Stimulated activated CD8-positive, alpha-beta memory T cell treated with anti-CD3 and anti-CD28 coated beads, Interleukin-15, amount 100 ng/mL, for 48 hours (primary cell): ENCODE data around the gene C5.
"Not testable (repeated sequence)": the region's sequence is repeated elsewhere in the genome, so short reads cannot be mapped to it uniquely, and the experiment has no call there.

Experiments
- DNase-seq, 2 donors: peaks; one replicate each; pipeline ENCODE4 v3.0.0-alpha.2; 2020; ENCODE audit warnings: low read depth in 2 of 2

C5 gene

DNA sequence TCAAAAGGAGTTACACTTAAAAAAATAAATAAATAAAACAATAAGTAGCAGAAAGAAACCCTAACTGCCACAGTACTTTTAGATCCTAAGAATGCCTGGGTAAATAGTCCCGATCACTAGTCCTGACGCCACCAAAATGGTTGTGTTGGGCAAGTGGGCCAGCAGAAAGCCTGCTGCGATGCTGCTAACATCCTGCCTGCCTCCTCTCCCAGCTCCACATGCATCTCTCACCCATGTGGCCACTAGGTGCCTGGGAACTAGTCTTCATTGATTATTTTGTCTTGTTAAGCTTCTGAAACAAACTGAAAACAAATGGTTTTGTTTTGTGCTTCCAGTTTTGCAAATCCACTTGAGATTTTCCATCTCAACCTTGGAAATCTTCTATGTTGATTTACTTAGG, 69.1 kb downstream of the C5 start:
- DNase-seq, result no peak

DNA sequence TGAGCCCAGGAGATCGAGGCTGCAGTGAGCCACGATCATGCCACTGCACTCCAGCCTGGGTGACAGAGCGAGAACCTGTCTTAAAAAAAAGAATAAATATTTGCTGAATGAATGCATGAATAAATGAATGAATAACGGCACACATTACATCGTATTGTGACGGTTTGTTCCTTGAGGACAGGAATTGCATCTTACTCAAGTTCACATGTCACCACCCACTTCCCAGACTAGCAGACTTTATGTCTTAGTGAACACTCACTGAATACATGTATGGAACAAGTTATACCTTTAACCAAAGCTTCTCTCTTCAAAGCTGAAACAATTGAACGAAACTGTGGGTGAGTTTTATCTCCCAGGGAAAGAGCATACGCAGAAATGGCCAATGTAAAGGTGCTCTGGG, 70.3 kb downstream of the C5 start:
- no peak for DNase-seq

DNA sequence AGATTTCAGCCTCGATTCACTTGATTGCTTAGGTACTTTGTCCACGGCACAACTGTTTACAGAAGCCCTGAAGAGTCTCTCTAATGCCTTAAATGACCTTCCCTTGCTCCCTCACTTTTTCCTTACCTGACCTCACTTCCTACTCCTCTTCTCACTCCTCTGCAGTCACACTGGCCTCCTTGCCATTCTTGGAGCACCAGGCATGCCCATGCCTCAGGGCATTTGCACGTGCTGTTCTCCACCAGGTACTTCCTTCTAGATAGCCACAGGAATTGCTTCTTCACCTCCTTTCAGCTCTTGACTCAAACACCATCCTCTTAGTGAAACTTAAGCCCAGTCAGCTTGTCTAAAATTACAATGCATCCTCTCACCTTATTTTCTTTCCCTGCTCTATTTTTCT, 71.1 kb downstream of the C5 start:
- no peak for DNase-seq

DNA sequence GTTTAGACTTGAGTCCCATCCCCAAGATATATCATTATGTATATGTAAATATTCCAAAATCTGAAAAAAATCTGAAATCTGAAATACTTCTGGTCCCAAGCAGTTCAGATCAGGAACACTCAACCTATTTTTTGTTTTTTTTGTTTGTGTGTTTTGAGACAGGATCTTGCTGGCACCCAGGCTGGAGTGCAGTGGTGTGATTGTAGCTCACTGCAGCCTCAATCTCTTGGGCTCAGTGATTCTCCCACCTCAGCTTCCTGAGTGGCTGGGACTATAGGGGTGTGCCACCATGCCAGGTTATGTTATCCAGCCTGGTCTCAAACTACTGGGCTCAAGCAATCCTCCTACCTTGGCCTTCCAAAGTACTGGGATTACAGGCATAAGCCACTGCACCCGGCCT, 72.8 kb downstream of the C5 start:
- no peak for DNase-seq

DNA sequence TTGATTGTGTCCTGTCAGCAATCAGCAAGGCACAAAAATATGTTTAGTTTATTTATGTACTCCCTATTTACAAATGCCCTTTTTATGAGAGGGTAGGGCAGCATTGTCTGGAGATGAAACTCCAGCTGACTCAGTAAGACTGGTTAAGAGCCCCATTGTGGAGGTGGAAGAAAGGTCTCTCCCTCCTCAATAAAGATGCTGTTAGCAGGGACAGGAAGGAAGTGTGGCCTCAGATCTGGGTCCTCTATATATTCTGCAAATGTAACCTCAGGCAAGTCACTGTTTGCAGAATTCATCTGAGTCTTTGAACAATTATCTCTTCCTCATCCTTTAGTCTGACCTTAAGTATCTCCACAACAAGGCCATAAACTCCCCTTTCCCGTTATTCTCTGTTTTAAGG, 75.2 kb downstream of the C5 start:
- DNase-seq, result no peak

DNA sequence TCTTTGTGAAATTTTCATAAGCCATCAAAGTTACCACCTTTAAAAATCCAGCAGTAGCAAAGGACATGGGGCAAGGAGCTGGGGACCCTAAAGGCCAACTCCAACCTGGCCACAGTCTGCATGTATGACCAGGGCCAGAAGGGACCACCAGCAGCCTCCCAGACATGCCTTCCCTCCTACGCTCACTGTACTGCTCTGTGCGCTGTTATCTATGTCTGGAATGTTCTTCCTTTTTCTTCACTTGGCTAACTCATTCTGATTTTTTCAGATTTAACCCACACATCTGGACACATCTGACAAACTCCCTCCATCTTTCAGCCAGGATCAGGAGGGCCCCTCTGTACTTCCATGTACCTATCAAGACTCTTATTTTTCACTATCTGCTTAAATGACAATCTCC, 75.9 kb downstream of the C5 start:
- no peak for DNase-seq

DNA sequence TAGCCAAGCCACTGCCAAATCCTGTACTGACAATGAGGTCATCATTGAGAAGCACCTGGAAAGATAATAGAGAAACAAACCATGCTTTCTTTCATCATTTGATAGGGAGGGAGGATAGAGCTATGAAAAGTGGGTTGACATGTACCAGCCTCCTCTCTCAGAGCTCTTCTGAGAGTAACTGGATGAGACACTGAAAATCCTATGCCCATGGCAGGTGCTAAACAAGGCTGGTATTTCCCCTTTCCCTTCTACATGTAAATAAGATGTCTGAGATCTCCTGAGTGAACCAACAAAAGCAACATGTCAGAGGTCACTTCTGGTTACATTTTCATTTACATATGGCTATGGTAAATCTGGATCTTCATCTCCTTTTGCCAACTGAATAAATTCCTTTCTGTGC, 78.1 kb downstream of the C5 start:
- DNase-seq, result no peak

DNA sequence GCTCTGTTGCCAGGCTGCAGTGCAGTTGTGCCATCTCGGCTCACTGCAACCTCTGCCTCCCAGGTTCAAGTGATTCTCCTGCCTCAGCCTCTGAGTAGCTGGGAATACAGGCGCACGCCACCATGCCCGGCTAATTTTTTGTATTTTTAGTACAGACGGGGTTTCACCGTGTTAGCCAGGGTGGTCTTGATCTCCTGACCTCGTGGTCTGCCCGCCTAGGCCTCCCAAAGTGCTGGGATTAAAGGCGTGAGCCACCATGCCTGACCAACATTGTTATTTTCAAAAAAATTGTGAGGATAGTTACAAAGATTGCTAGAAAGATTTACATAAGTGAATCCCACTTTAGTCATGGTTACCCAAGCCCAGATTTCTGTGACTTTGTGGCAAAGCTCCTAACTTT, 78.6 kb downstream of the C5 start:
- not testable (repeated sequence) for DNase-seq

DNA sequence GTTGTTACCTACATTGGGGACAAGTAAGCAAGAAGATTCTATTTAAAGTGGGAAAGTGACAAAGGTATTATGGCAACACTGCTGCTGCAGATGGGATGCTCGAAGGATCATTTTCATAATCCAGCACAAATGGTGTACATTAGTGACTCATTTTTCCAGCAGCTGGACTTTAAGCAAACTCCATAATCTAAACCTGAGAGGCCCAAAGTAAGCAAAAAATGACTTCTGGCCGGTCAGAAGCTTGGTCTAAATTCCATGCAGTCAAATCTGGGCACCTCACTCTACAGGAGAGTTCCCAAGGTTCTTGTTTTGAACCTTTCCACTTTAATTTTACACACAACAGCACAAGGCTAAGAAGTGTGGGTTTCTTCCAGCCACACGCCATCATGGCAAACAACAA, 79.8 kb downstream of the C5 start:
- DNase-seq, result no peak

DNA sequence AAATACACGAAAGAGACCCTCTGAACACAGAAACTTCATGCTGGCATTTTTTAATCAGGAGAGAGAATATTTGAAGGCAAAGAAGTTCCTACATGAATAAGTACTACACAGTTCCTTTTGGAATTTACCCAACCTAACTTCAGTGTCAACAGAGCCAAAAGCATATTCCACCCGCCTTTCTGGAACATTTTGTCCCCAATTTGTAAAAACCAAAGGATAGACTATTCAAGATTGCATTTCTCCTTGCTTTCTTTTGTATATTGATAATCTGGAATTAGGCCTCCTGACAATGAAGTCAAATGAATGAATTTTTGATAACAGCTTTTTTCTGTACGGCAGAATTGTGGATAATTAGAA, 84.1 kb downstream of the C5 start:
- no peak for DNase-seq

DNA sequence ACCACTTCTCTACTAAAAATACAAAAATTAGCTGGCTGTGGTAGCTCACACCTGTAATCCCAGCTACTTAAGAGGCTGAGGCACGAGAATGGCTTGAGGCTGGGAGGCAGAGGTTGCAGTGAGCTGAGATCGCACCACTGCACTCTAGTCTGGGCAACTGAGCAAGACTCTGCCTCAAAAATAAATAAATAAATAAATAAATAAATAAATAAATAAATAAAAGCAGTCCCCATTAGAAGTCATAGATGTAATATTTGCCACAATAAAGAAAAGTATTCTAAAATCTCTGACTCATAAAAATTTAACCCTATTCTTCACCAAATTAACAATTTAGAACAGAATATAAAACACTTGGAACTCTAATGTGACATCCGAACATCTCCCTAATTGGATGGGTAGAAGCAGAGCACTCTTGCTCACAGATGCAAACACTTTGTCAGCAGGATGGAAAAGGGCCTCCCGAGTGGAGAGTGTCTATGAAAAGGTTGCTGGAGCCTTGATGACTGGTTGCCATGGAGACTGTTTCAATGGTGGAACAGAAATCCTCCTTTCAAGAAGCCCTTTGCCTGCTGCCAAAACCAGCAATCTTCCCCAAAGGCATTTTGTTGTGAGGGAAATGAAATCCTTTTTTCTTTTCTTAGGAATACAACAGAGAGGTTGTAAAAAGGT, 84.6 kb downstream of the C5 start:
- no peak for DNase-seq

DNA sequence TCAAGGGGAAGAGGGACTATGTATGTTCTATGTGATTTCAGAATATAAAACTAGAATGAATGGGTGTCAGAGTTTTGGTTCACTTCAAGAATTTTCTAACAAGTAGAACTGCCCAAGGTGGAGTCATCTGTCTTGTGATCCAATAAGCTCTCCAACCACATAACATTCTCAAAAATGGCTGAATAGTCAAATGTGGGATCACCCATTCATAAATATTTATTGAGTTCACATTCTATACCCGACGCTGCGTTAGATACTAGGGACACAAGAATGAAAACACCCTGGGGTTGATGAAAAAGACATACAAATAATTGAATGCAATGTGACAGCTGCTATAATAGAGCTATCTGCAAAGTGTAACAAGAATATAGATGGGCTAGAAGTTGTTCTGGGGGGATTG, 88.1 kb downstream of the C5 start:
- DNase-seq, result no peak

DNA sequence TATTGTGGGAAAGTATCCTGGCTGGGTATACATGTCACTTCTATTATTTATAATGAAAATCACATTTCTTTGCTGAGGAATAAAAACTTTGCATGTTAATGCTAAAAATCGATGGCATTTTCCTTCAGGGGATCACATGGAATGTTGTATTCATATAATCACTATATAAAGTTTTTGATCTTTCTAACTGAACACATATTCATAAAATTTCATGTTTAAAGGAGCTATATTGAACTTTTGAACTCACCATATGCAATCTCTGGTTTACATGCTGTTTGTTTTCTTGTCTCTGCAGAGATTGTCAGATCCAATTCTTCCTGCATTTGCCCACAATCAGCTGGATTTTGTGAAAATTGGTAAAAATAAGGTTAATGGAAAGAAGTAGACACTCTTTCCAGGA, 90.1 kb downstream of the C5 start:
- DNase-seq, result no peak

DNA sequence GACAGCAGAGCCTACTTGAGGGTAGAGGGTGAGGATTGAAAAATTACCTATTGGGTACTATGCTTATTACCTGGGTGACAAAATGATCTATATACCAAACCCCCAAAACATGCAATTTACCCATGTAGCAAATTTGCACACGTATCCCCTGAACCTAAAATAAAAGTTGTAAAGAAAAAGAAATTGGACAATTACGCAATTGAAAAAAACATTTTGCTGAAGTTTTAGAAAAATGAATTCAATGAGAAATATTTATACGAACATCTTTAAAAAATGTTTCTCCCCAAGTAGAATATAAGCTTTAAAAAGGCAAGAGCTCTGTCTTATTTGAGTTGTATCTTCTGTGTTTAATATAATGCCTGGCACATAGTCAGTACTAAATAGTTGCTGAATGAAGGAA, 93.2 kb downstream of the C5 start:
- DNase-seq, result no peak

DNA sequence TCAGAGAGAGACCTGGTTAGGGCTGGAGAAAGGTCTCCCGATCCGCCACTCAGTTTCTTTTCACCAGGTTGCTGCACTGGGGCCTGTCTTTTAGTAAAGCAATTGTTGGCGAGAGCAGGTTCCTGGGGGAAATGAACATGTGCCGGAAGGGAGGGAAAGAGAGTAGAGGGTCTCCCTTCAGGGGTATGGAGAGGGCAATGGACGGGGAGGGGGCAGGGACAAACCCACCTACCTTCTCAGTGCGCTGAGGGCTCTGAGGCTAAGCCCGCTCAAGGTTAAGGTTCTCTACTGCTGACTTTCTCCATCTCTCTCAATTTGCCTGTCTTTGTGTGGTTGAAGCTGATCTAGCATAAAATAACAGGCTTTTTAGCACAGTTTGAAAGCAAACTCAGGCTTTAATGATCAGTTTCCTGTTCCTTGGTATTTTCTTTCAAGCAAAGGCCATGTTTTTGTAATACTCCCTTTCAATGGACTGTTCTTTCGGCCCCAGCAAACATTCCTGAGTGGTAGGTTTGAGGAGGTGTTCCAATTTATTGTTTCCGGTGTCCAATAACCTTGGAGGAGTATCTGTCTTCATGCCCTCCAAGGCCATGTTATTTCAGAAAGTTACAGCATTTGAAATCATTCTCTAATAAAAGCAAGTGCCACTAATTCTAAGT, 98.0 kb downstream of the C5 start:
- no peak for DNase-seq

DNA sequence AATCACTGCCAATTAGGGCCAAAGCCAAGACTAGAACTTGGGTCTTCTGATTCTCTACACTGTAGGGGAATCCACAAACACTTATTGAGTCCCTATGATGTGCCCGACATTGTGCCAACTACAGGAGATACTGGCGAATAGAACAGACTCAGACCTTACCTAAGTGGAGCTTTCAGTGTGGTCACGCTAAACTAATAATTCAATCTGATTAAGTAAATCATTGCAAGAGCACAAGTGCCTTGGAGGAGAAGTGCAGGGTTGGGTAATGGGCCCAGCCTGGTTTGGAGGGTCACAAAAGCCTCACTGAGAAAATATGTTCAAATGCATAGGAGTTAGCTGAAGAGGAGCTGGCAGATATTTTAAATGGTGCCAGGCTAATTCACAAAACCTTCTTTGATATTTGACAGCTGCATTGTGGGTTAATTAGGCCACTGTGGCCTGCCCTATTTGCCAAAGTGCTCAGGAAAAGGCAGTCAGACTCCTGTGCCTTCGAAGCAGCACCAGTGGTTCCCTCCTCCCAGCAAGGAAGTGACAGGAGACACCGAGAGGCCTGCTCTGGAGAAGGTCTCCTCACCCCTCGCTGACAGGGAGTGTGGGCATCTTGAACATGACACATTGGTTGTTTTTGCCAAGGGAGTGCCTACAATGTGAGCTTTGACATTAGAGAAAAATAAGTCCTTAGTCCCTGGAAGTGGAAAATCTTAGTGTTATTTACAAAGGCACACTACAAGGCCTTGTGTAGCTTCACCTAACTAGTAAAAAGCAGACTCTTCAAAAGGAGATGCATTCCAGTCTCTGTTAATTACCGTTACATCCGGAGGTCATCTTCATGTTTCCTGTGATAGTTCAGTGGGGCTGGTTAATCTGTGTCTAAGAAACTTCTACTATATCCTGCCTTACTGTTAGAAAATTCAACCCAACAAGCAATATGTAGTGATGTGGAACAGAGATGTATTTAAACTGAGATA, 99.4 kb downstream of the C5 start:
- no peak for DNase-seq

DNA sequence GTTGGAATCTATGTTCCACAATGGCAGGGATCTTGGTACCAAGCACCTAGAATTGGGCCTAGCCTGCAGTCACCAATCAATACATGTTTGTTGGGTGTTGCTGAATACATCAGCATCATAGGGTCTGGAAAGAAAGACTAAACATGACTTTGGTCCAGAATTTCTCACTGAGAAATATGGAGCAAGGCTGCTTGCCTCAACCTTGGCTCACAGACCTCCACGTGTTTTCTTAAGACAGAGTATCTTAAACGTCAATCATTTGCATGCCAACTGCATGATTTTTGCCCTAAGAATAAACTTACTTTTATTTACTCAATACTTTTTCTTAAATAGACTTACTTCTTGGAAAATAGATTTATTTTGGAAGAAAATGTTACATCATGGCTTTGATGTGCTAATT, 100.8 kb downstream of the C5 start:
- no peak for DNase-seq

DNA sequence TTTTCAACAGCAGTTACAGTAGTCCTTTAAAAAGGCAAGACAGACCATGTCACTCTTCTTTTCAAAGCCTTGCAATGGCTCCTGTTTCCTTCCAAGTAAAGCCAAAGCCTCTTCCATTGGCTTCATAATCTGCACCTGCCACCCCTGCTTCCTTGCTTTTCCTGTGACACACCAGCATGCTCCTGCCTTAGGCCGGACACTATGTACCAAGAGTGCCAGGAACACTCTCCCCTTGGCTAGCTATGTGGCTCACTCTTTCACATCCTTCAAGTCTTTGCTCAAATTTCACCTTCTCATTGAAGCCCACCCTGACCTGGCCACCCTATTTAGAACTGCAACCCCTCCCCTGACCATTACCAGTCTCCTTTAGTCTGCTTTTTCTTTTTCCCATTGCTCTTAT, 101.3 kb downstream of the C5 start:
- DNase-seq, result no peak

DNA sequence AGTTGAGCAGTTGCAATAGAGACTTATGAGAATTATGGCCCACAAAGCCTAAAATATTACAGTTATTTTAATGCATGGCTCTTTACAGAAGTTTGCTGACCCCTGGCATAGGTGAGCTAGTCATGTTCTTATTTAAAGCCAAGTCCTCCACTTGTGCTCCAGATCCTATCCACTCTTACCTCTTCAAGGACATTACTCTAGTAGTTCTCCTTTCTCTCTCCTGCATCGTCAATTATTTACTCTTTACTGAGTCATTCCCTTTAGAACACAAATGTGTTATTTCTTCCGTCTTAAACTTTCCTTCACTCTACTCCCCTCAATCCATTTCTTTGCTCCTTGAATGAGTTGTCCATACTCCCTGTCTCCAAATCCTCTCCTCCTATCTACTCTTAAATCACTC, 102.9 kb downstream of the C5 start:
- DNase-seq, result no peak

DNA sequence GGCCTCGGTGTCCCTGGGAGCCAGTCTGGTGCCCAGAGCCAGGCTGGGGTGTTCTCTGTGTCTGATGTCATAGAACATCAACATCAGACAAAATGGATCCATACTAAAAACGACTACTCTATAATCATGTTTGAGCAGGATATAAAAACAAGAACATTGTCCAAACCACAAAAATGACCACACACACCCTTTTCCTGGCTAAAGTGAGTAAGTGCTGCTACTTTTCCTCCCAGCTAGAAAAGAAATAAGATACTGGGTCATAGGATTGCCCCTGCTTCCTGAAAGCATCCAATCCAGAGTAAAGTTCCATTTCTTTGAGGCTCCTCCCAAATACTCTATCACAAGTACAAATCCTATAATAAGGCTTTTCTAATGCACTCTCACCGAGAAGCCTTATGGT, 103.8 kb downstream of the C5 start:
- no peak for DNase-seq

DNA sequence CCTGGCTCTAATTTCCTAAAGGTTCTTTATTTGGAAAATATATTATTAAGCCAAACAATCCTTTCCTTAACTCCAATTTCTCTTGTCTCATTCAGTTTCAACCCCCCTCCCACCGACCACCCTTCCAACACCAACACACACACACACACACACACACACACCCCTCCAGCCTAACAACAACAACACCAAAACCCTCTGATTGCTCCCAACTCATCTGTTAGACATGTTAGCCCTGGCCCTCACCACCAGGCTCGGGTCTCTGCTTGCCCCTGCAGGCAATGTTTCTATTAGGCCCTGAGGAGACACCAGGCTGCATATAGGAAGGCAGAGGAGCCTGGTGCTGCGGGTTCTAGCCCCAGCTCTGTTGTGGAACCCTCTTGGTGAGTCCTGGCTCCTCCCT, 105.1 kb downstream of the C5 start:
- no peak for DNase-seq

DNA sequence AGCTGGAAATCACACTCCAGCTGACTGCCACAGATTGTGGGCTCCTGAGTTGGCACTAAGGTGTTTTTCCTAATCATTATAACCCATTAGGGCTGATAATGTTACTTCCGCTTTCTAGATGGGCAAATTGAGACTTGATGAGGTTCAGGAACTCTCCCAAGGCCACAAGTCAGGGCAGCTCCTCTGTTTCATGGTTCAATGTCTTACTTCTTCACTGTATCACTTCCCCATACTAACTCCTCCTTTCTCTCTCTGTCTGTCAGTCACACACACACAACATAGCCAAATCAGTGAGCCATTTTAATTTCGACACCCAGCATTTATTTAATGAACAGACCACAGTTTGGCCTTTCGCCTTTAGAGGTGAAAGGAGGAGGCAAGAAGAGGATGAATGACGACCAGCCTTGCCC, 105.6 kb downstream of the C5 start:
- no peak for DNase-seq
